22Rv1 (cell line): ENCODE measurements around the gene SNX10.
"Not testable (repeated sequence)": the region's sequence is repeated elsewhere in the genome, so short reads cannot be mapped to it uniquely, and the experiment has no call there.

Experiments
- CTCF ChIP-seq: fragments of 450-650 bp; IDR thresholded peaks from 2 replicates; pipeline ENCODE4 v1.5.1; 2017; ENCODE audit warnings: mild to moderate bottlenecking
- ZFX ChIP-seq: fragments of 450-650 bp; IDR thresholded peaks from 2 replicates; pipeline ENCODE4 v1.6.1; 2017; ENCODE audit warnings: antibody characterized with exemption, borderline replicate concordance

GRCh38 chr7:26288126-26288525 lies 3.5 kb upstream of the SNX10 start:
- not testable (repeated sequence) for TF ChIP-seq CTCF, ZFX
